NB4 (cell line): ENCODE data around the gene ADPGK.

Experiments used
- CTCF ChIP-seq: IDR thresholded peaks from one replicate; pipeline ENCODE4 v1.5.1; 2012; ENCODE audit warnings: low read depth, low read length
- POLR2A ChIP-seq: IDR thresholded peaks from 2 replicates; pipeline ENCODE4 v1.6.1; 2011; ENCODE audit warnings: mild to moderate bottlenecking; ENCODE audit not compliant: insufficient read length; ENCODE audit errors: extremely low read depth
- TF ChIP-seq, protein P1 (sequence below): IDR thresholded peaks from 2 replicates; pipeline ENCODE4 v1.6.1; 2011; ENCODE audit warnings: low read depth, low read length

DNA sequence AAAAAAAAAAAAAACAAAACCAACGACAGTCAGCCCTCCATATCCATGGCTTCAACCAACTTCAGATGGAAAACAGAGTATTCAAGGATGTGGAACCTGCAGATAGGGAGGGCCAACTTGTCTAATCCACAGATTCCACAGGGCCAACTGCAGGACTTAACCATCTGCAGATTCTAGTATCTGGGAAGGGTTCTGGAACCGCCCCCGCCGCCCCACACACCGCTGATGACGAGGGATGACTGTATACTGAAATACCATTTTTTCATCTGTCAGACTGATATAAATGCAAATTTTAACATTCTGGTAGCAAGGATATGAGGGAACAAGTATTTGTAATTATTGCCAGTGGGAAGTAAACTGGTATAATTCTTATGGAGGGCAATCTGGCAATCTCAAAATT, 29.5 kb downstream of the ADPGK start:
- TF ChIP-seq CTCF = no peak
- TF ChIP-seq POLR2A = no peak
- TF ChIP-seq, protein P1, sequence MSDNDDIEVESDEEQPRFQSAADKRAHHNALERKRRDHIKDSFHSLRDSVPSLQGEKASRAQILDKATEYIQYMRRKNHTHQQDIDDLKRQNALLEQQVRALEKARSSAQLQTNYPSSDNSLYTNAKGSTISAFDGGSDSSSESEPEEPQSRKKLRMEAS = no peak
